ENCODE results near the gene ZNF697. TPM values are rescaled to one million over a fixed set of nuclear protein-coding genes. Genes with fewer than 3 reads are reported as not detected.

Gene ZNF697
- total and polyA plus RNA-seq, 10 of the 15 experiments (the other 5 are each of a cell fraction or from before 2014, with no cell fraction given), result 0.48 to 5.9 (median 3.0) TPM

GRCh38 chr1:119623678-119624077, 24.4 kb downstream of the ZNF697 start:
- DNase-seq (ENCODE audit: low read depth, low spot score), result no peak
- no peaks in the 10 kb centered on the region; the same call in 2 of the 3 replicates for H3K9me3 ChIP-seq (replicated peaks; ENCODE audit: control insufficient read depth, insufficient read depth, low read length)
- ChIA-PET CTCF (interaction anchor here (1.0 to 4.0 kb wide), 3 partner anchors 36 to 52 kb away, joined by 3 to 17 read pairs (median 7); no protein-coding TSS in a partner anchor), RAD21 (ENCODE audit: unreplicated experiment) (no interaction called here), POLR2A (no interaction called here), SMC1A (ENCODE audit: uncharacterized antibody, unreplicated experiment) (no interaction called here)
- H3K79me2 ChIP-seq (ENCODE audit: control insufficient read depth, insufficient read depth, low read length), result no peaks in the 10 kb centered on the region
- no peak overlapping the region for H3K9ac ChIP-seq (ENCODE audit: control insufficient read depth, insufficient read depth, low read length)
- no peak overlapping the region for H3K4me3 ChIP-seq
- H3K4me1 ChIP-seq (ENCODE audit: control insufficient read depth, insufficient read depth, low read length), result no peaks in the 10 kb centered on the region
- intact Hi-C loops (cut with micrococcal nuclease; ENCODE audit: unreplicated experiment), result no loop called here
- in situ Hi-C loops (cut with MboI), result no loop called here
- no peak for FAIRE-seq
- WGBS (ENCODE audit: insufficient coverage, insufficient replicate concordance, low lambda C conversion rate, missing lambda C conversion rate), result 89% methylated on average over 26 of the region's 30 CpGs
- no peak overlapping the region for H2AFZ ChIP-seq (ENCODE audit: control insufficient read depth, low read depth, low read length)
- H3K4me2 ChIP-seq (ENCODE audit: control insufficient read depth, insufficient read depth), result no peak overlapping the region
- H3K27me3 ChIP-seq (replicated peaks in 1 of 2; ENCODE audit: control insufficient read depth in 2 of 2, insufficient read depth in 2 of 2, low read length in 1 of 2), result no peaks in the 10 kb centered on the region
- ATAC-seq, result no peak
- no TSS peak for BruUV-seq (replicated peaks)
- TF ChIP-seq ESRRA (IDR thresholded peaks at IDR 0.05; ENCODE audit: low read length) (no peak), PAX5 (IDR thresholded peaks at IDR 0.05; ENCODE audit: borderline replicate concordance, low read depth, low read length) (no peak), SP1 (IDR thresholded peaks at IDR 0.05; ENCODE audit: low read depth, low read length) (no peak)
- H3K36me3 ChIP-seq (ENCODE audit: control insufficient read depth in 2 of 2, insufficient read depth in 2 of 2, low read length in 1 of 2), result peaks cover 0 to 10% of the 10 kb centered on the region in 2 experiments; a peak in 2 of 4 replicates
- no peaks in the 10 kb centered on the region for H4K20me1 ChIP-seq (ENCODE audit: control insufficient read depth, insufficient read depth)
- H3K27ac ChIP-seq (ENCODE audit: control insufficient read depth, insufficient read depth), result no peak overlapping the region

GRCh38 chr1:119623193-119623515, 24.9 kb downstream of the ZNF697 start:
- RAD21 ChIA-PET (ENCODE audit: unreplicated experiment), result no interaction called here
- FAIRE-seq, result no peak
- ATAC-seq, result no peak
- H3K27me3 ChIP-seq (replicated peaks in 1 of 2; ENCODE audit: control insufficient read depth in 2 of 2, insufficient read depth in 2 of 2, low read length in 1 of 2), result no peaks in the 10 kb centered on the region
- SMC1A ChIA-PET (ENCODE audit: uncharacterized antibody, unreplicated experiment), result no interaction called here
- H3K9ac ChIP-seq (ENCODE audit: control insufficient read depth, insufficient read depth, low read length), result no peak overlapping the region
- no peak overlapping the region for H3K4me2 ChIP-seq (ENCODE audit: control insufficient read depth, insufficient read depth)
- no TSS peak for BruUV-seq (replicated peaks)
- no peak overlapping the region for H2AFZ ChIP-seq (ENCODE audit: control insufficient read depth, low read depth, low read length)
- no peaks in the 10 kb centered on the region; the same call in 2 of the 3 replicates for H3K9me3 ChIP-seq (replicated peaks; ENCODE audit: control insufficient read depth, insufficient read depth, low read length)
- CTCF ChIA-PET, result no interaction called here
- in situ Hi-C loops (cut with MboI), result no loop called here
- intact Hi-C loops (cut with micrococcal nuclease; ENCODE audit: unreplicated experiment), result no loop called here
- no peak overlapping the region for H3K27ac ChIP-seq (ENCODE audit: control insufficient read depth, insufficient read depth)
- 94% methylated on average over 43 of the region's 45 CpGs for WGBS (ENCODE audit: insufficient coverage, insufficient replicate concordance, low lambda C conversion rate, missing lambda C conversion rate)
- no peaks in the 10 kb centered on the region for H3K4me1 ChIP-seq (ENCODE audit: control insufficient read depth, insufficient read depth, low read length)
- H4K20me1 ChIP-seq (ENCODE audit: control insufficient read depth, insufficient read depth), result no peaks in the 10 kb centered on the region
- no peak for DNase-seq (ENCODE audit: low read depth, low spot score)
- H3K79me2 ChIP-seq (ENCODE audit: control insufficient read depth, insufficient read depth, low read length), result no peaks in the 10 kb centered on the region
- TF ChIP-seq POLR2AphosphoS2 (IDR thresholded peaks at IDR 0.05; ENCODE audit: low read depth, low read length), result no peak
- TF ChIP-seq SUPT20H (IDR thresholded peaks at IDR 0.05; ENCODE audit: borderline replicate concordance, control insufficient read depth, low read depth, low read length), result no peak
- no peak for TF ChIP-seq NR2C1 (IDR thresholded peaks at IDR 0.05)
- TF ChIP-seq POLR2A (IDR thresholded peaks at IDR 0.05; ENCODE audit: low read depth, low read length), result no peak
- no peak for TF ChIP-seq RCOR1 (conservative IDR thresholded peaks at IDR 0.05; ENCODE audit: low read depth, low read length)
- TF ChIP-seq RBBP5 (conservative IDR thresholded peaks at IDR 0.05), result no peak
- no peak for TF ChIP-seq GABPA (IDR thresholded peaks at IDR 0.05; ENCODE audit: low read depth)
- no peak for TF ChIP-seq CHD2 (IDR thresholded peaks at IDR 0.05; ENCODE audit: borderline replicate concordance, low read depth, low read length)
- TF ChIP-seq KLF5 (IDR thresholded peaks at IDR 0.05; ENCODE audit: partially characterized antibody), result no peak
- no peak for TF ChIP-seq CBX3 (IDR thresholded peaks at IDR 0.05; ENCODE audit: borderline replicate concordance, low read depth)
- no peak for TF ChIP-seq NR2F1 (conservative IDR thresholded peaks at IDR 0.05)
- no peak for TF ChIP-seq RELA (IDR thresholded peaks at IDR 0.05; ENCODE audit: borderline replicate concordance, partially characterized antibody)
- no peak for TF ChIP-seq E2F4 (IDR thresholded peaks at IDR 0.05; ENCODE audit: low read depth, low read length)
- TF ChIP-seq BRCA1 (IDR thresholded peaks at IDR 0.05; ENCODE audit: low read depth, low read length), result no peak
- no peak for TF ChIP-seq FOS (IDR thresholded peaks at IDR 0.05; ENCODE audit: borderline replicate concordance, extremely low read depth, insufficient read length)
- TF ChIP-seq ATF7 (IDR thresholded peaks at IDR 0.05; ENCODE audit: low read depth), result no peak
- no peak for TF ChIP-seq TCF3 (IDR thresholded peaks at IDR 0.05; ENCODE audit: borderline replicate concordance, insufficient read depth, low read depth, low read length)
- peaks cover 0 to 10% of the 10 kb centered on the region in 2 experiments; a peak in 2 of 4 replicates for H3K36me3 ChIP-seq (ENCODE audit: control insufficient read depth in 2 of 2, insufficient read depth in 2 of 2, low read length in 1 of 2)
- no peak overlapping the region for H3K4me3 ChIP-seq
- POLR2A ChIA-PET, result no interaction called here

Measured in GM12878 (cell line).